GM10266 (cell line): ENCODE data around the gene SHQ1.

Experiments used
- DNase-seq: peaks from one replicate; pipeline ENCODE4 v3.0.0; 2012; ENCODE audit errors: extremely low spot score
- TF ChIP-seq, protein P1 (sequence below): IDR thresholded peaks from 2 replicates; pipeline ENCODE4 v1.5.1; 2012; ENCODE audit warnings: mild to moderate bottlenecking, low read depth; ENCODE audit not compliant: control insufficient read depth, insufficient read depth; ENCODE audit errors: missing control alignments

The SHQ1 gene

DNA sequence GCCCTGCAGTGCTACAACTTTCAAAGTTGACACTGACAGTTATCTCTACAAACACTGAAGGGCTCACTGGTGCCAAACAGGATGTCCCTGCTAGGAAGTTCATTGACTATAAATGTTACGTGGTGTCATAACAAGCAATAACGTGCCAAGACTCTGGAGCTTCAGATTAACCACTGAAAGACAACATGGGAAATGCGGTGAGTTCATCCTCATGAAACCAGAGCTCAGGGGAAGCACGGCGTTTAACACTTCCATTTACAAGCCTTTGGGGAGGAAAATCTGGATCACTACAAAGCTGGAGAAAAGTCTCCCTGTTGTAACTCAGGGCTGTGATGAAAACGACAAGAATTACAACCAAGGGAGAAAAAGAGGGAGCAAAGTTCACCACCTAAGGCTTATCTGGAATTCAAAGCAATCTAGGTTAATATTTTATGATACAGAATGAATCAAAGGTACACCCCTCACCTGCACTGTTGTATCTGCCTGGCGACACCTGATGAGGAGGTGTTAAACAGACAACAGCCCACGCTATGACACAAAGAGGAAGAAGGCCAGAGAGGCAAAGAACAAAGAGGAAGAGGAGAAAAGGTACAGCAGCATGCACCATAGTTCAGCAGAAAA lies 27.0 kb downstream of the SHQ1 start:
- TF ChIP-seq, protein P1, sequence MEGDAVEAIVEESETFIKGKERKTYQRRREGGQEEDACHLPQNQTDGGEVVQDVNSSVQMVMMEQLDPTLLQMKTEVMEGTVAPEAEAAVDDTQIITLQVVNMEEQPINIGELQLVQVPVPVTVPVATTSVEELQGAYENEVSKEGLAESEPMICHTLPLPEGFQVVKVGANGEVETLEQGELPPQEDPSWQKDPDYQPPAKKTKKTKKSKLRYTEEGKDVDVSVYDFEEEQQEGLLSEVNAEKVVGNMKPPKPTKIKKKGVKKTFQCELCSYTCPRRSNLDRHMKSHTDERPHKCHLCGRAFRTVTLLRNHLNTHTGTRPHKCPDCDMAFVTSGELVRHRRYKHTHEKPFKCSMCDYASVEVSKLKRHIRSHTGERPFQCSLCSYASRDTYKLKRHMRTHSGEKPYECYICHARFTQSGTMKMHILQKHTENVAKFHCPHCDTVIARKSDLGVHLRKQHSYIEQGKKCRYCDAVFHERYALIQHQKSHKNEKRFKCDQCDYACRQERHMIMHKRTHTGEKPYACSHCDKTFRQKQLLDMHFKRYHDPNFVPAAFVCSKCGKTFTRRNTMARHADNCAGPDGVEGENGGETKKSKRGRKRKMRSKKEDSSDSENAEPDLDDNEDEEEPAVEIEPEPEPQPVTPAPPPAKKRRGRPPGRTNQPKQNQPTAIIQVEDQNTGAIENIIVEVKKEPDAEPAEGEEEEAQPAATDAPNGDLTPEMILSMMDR = no peak
- no peak for DNase-seq

DNA sequence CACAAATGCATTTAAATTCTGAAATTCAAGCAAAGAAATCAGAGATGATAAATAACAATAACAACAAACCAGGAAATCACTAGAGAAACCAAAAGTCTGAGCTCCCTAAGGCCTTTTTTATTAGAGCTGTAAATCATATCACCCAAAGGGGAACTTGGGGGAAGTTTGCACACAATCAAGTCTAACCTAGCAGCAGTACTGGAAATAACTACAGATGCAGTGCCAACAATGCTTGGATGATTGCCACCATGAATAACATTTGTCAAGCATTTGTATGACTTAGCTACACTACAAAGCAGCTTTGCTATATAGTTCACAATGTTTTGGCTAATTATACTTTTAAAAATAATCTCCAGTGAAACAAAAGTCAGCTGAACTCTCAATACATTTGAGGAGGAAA lies 27.8 kb downstream of the SHQ1 start:
- TF ChIP-seq, protein P1 = no peak
- DNase-seq = no peak

DNA sequence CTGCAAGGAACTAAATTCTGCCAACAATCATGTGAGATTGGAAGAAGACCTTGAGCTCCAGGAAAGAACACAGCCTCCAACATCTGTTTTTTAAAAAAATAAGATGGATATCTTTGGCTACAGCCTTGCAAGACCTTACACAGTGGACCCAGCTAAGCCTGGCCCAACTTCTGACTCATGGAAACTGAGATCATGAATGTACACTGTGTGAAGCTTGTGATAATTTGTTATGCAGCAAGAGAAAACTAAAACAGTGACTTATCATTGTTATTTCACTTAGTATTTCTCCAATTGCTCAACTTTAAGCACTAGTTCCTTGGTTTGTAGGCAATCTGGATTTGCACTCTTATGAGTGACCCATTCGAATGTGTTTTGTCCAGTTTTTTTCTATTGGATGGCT lies 29.3 kb downstream of the SHQ1 start:
- TF ChIP-seq, protein P1 = no peak
- no peak for DNase-seq

DNA sequence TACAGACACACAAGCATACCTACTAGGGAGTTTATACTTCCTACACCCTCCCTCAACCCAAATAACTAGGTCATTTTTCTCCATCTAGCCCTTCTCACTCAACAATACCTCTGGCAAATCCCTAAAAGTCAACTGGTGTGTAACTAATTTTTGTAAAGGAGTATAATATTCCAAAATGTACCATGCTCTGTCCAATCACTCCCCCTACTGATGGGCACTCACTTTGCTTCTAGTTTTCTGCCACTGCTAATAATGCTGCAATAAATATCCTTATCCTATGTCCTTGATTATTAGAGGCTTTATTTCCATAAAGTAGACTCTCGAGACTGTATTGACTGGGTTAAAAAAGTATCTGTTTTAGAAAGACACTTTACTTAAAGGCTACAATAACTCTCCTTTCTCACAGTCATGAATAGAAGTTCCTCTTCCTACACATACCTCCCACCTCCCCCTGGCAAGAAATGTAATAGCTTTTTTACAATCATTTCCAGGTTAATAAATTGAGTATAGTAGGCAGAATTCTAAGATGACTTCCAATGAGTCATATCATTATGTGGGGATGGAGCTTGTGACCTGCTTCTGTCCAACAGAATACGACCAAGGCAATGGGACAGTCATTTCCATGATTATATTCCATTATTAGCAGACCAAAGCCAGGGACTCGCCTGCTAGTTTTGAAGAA lies 30.0 kb downstream of the SHQ1 start:
- no peak for DNase-seq
- TF ChIP-seq, protein P1 = peak; percentile 48

DNA sequence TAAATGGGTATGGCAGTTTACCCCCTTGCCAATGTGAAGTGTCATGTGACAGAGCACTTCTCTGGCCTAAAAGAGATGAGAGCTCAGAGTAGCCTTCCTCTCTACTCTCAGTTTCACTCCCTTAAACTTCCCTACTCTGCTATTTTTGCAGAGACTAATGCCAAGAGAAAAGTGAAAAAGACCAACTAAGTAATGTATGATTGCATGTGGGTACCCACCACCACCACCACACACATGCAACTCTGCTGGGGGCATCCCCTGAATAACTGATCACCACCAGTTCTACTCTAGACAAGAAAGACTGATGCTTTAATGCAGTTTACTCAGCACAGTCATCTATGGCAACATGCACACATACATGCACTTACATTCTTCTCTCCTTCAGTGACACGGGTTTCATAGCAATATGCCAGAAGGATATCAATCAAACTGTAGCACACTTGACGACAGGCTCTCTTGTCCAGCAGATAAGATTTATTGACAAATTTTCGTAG lies 31.3 kb downstream of the SHQ1 start:
- no peak for DNase-seq
- TF ChIP-seq, protein P1 = no peak

DNA sequence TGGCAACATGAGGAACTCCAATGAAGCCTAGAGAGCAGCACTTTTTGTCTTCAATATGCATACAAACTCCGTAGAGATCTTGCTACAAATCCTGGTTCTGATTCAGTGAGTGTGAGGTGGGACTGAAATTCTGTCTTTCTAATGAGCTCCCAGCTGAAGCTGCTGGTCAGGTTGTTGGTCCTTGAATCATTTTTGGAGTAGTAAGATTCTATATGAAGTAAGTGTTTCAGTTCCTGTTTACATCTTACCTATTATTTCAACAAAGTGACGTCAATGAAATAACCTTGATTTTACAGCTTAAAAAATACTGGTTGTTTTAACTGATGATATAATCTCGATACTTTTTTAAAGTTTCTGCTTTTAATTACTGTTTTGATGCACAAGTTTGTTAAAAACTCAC lies 33.9 kb downstream of the SHQ1 start:
- DNase-seq = peak; percentile 44
- TF ChIP-seq, protein P1 = no peak

DNA sequence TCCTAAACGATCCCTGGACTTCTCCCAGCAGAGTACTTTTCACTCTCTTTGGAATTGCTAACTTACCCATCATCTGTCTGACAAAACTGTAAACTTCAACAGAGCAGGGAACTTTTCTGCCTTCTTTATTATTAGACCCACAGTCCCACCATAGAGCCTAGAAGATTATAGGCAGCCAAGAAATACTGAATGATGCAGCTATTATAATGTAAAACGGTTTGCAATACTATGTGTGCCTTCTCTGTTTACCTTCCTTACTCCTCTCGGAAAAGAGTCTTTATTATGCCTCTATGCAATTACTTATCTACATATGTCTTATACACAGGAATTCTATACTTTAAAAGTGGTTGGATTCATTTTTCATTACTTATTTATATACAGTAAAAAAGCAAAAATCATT lies 36.0 kb downstream of the SHQ1 start:
- DNase-seq = no peak
- TF ChIP-seq, protein P1 = no peak
